GM12875 (cell line): ENCODE results near the gene CACNG5.

ENCODE experiments used
- H3K4me3 ChIP-seq: one replicate; pipeline ENCODE4 v1.5.1; 2011; ENCODE audit warnings: low read depth, low read length, control low read depth
- TF ChIP-seq, protein P1 (sequence below): IDR thresholded peaks from 2 replicates; pipeline ENCODE4 v1.5.1; 2011; ENCODE audit warnings: low read depth, mild to moderate bottlenecking, control low read depth, inconsistent platforms, low read length, moderate library complexity, borderline replicate concordance; ENCODE audit not compliant: insufficient read depth

The CACNG5 gene

GRCh38 chr17:66833201-66833600 is 1.7 kb upstream of the CACNG5 start:
- H3K4me3 ChIP-seq = no peak overlapping the region
- TF ChIP-seq, protein P1, sequence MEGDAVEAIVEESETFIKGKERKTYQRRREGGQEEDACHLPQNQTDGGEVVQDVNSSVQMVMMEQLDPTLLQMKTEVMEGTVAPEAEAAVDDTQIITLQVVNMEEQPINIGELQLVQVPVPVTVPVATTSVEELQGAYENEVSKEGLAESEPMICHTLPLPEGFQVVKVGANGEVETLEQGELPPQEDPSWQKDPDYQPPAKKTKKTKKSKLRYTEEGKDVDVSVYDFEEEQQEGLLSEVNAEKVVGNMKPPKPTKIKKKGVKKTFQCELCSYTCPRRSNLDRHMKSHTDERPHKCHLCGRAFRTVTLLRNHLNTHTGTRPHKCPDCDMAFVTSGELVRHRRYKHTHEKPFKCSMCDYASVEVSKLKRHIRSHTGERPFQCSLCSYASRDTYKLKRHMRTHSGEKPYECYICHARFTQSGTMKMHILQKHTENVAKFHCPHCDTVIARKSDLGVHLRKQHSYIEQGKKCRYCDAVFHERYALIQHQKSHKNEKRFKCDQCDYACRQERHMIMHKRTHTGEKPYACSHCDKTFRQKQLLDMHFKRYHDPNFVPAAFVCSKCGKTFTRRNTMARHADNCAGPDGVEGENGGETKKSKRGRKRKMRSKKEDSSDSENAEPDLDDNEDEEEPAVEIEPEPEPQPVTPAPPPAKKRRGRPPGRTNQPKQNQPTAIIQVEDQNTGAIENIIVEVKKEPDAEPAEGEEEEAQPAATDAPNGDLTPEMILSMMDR = no peak

- TF ChIP-seq, protein P1 = no peak
- H3K4me3 ChIP-seq = no peak overlapping the region
Measured at GRCh38 chr17:66834426-66834918, 445 bp upstream of the CACNG5 start.

DNA sequence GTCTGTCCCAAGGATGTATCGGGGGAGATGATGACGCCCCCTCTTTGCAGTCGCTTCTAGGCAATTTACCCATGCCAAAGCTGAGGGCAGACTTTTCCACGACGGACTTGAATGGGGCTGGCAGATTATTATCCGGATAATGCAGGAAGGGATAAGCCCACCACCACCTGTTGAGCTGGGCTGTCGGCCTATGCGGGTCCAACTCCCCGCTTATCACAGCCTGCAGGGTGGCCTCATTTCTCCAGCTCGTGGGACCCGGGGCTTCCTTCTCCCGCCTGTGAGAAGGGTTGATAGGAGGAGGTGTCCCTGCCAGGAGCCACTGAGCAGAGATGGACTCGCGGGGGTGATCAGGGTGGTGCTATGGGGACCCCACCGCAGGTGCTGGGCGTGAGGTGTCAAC is 559 bp downstream of the CACNG5 start:
- no peak overlapping the region for H3K4me3 ChIP-seq
- TF ChIP-seq, protein P1 = no peak

- TF ChIP-seq, protein P1 = no peak
Measured at GRCh38 chr17:66836063-66837005, 1.4 kb downstream of the CACNG5 start.

GRCh38 chr17:66837226-66837625 is 2.3 kb downstream of the CACNG5 start:
- TF ChIP-seq, protein P1 = no peak
- H3K4me3 ChIP-seq = no peak overlapping the region

More at GRCh38 chr17:66836063-66837005, 1.4 kb downstream of the CACNG5 start:
- no peak overlapping the region for H3K4me3 ChIP-seq

DNA sequence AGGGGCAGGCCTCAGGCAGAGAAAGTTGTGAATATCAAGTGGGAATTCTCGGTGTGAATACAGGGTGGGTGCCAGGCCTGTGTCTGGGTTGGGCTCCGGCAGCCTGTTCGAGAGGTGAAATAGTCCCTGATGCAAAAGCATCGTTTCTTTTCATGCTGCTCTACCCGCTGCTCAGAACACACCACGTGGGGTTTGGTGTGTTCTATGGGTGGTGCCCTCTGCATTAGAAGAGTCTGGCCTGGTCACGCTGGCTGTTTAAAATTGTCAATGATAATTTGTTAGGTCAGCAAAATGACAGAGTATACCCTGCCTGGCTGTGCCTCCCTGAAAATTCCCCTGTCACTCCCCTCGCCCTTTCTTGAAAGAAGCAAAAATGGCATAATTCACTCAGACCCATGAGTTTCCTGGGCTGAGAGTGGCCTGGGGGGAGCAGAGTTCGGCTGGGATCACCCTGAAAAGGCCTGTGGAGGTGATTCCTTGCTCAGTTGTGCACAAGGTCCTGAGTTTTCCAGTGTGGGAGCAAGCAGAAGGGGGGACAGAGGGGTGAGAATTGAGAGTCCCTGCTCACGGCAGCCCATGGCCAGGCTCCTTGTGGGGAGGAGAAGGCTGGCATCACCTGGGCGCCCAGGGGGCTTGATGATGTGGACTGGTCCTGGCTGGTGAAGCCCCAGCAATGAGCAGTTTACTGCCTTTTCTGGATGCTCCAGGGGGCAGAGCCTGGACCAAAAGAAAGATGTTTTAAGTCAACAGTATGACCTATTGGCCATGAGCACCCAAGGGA is 3.2 kb downstream of the CACNG5 start:
- TF ChIP-seq, protein P1 = no peak
- H3K4me3 ChIP-seq = no peak overlapping the region
